ENCODE measurements around the gene DGKQ.
"Not testable (repeated sequence)": the region's sequence is repeated elsewhere in the genome, so short reads cannot be mapped to it uniquely, and the experiment has no call there.

DGKQ gene

GRCh38 chr4:1002131-1002630 is 28.8 kb upstream of the DGKQ start:
- H3K4me1 Mint-ChIP-seq (ENCODE audit: low read depth): peaks cover 4% of the 10 kb centered on the region
- no peaks in the 10 kb centered on the region for H3K9me3 Mint-ChIP-seq
- no peak overlapping the region for H3K27ac Mint-ChIP-seq
- H3K36me3 Mint-ChIP-seq (ENCODE audit: low read depth): no peaks in the 10 kb centered on the region
- no peak overlapping the region for H3K4me3 Mint-ChIP-seq
- peaks cover 42% of the 10 kb centered on the region for H3K27me3 Mint-ChIP-seq

- H3K27me3 Mint-ChIP-seq: peaks cover 41% of the 10 kb centered on the region
- no peak overlapping the region for H3K4me3 Mint-ChIP-seq
- H3K27ac Mint-ChIP-seq: no peak overlapping the region
- H3K4me1 Mint-ChIP-seq (ENCODE audit: low read depth): peaks cover 4% of the 10 kb centered on the region
- H3K9me3 Mint-ChIP-seq: no peaks in the 10 kb centered on the region
- H3K36me3 Mint-ChIP-seq (ENCODE audit: low read depth): no peaks in the 10 kb centered on the region
Measured at GRCh38 chr4:1001561-1002130, 28.3 kb upstream of the DGKQ start.

DNA sequence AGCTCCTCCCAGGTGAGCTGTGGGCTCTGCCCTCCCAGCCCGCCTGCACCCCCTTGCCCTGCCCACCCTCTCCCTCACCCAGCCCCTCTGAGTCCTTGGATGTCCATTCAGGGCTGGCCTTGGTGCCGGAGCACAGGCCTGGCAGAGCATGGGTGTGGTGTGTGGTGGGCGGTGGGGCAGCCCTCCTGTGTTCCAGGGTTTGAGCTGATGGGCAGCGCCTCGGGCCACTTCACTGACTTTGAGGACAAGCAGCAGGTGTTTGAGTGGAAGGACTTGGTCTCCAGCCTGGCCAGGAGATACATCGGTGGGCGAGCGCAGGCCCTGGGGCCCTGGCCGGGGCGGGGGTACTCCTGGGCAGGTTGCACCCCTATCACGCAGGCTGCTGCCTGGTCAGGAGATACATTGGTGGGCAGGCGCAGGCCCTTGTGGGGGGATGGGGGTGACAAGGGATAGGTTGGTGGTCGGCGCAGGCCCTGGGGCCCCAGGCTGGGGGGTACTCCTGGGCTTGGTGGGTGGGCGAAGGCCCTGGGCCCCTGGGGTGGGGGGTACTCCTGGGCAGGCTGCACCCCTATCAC is 27.4 kb upstream of the DGKQ start:
- H3K9me3 Mint-ChIP-seq: no peaks in the 10 kb centered on the region
- H3K27me3 Mint-ChIP-seq: peaks cover 36% of the 10 kb centered on the region
- no peak overlapping the region for H3K27ac Mint-ChIP-seq
- no peak overlapping the region for H3K4me3 Mint-ChIP-seq
- peaks cover 4% of the 10 kb centered on the region for H3K4me1 Mint-ChIP-seq (ENCODE audit: low read depth)
- H3K36me3 Mint-ChIP-seq (ENCODE audit: low read depth): no peaks in the 10 kb centered on the region

DNA sequence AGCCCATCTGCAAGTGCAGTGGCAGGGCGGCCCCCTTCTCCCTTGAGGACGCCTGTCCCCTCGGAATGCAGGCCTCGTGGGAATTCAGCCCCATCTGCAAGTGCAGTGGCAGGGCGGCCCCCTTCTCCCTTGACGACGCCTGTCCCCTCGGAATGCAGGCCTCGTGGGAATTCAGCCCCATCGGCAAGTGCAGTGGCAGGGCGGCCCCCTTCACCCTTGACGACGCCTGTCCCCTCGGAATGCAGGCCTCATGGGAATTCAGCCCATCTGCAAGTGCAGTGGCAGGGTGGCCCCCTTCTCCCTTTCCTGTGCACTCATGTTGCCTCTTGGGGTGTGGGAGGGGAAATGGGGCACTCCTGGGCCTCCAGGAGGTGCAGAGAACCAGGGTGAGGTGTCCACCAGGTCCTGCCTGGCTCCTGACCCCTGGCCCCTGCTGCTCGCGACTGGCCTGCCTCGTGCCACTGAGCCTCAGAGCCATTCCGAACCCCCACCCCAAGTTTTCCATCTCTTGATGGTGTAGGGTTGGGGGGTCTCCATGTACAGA is 26.6 kb upstream of the DGKQ start:
- Mint-ChIP-seq H3K27me3 (peaks cover 33% of the 10 kb centered on the region), H3K4me3 (no peak overlapping the region), H3K36me3 (ENCODE audit: low read depth) (no peaks in the 10 kb centered on the region), H3K4me1 (ENCODE audit: low read depth) (peaks cover 4% of the 10 kb centered on the region), H3K27ac (no peak overlapping the region), H3K9me3 (no peaks in the 10 kb centered on the region)

DNA sequence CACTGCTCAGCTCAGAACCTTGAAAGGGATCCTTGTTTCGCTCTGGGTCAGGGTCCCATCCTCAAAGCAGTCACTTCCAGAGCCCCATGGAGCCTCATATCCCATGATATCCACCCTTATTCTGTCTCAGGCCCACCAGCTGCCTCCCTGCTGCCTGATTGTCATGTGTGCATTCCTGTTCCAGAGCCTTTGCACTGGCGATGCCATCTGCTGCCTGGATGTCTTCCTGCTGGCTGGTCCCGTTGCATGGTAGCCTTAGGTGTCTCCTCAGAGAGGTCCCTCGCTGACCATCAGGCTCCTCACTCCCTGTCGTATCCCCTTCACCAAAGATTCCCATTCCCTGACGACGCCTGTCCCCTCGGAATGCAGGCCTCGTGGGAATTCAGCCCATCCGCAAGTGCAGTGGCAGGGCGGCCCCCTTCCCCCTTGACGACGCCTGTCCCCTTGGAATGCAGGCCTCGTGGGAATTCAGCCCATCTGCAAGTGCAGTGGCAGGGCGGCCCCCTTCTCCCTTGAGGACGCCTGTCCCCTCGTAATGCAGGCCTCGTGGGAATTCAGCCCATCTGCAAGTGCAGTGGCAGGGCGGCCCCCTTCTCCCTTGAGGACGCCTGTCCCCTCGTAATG is 26.0 kb upstream of the DGKQ start:
- H3K4me1 Mint-ChIP-seq (ENCODE audit: low read depth); H3K27ac Mint-ChIP-seq; H3K4me3 Mint-ChIP-seq; H3K36me3 Mint-ChIP-seq (ENCODE audit: low read depth); H3K9me3 Mint-ChIP-seq: not testable (repeated sequence)
- peaks cover 28% of the 10 kb centered on the region for H3K27me3 Mint-ChIP-seq

DNA sequence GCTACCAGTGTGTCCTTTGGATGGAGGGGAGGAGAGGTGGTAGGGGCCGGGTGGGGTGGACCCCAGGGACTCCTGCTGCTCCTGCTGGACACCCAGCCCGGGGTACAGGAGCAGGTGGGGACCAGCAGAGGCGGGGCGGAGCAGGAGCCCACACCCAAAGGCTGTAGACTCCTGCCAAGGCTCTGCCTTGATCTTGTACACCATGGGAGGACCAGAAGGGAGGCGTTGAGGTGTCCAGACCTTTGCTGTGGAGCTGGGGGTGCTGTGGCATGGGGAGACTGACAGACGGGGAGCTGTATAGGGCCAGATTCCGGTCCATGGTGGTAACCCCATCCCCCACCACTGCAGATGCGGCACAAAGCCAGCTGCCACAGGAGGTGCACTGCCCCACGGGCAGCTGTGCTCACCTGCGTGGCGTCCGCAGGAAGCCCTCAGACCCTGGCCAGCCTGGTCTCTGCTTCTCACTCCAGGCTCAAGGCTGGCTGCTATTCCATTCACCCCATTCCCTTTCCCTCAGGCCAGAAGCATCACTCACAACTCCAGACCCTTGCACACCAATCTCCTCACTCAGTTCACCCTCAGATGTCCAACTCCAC is 24.8 kb upstream of the DGKQ start:
- peaks cover 24% of the 10 kb centered on the region for H3K27me3 Mint-ChIP-seq
- H3K4me3 Mint-ChIP-seq: no peak overlapping the region
- no peaks in the 10 kb centered on the region for H3K36me3 Mint-ChIP-seq (ENCODE audit: low read depth)
- H3K27ac Mint-ChIP-seq: no peak overlapping the region
- H3K4me1 Mint-ChIP-seq (ENCODE audit: low read depth): peaks cover 4% of the 10 kb centered on the region
- H3K9me3 Mint-ChIP-seq: no peaks in the 10 kb centered on the region

- Mint-ChIP-seq H3K36me3 (ENCODE audit: low read depth) (no peaks in the 10 kb centered on the region), H3K9me3 (no peaks in the 10 kb centered on the region), H3K27ac (no peak overlapping the region), H3K4me1 (ENCODE audit: low read depth) (peaks cover 4% of the 10 kb centered on the region), H3K27me3 (peaks cover 24% of the 10 kb centered on the region), H3K4me3 (no peak overlapping the region)
Measured at GRCh38 chr4:997375-998071, 24.2 kb upstream of the DGKQ start.

DNA sequence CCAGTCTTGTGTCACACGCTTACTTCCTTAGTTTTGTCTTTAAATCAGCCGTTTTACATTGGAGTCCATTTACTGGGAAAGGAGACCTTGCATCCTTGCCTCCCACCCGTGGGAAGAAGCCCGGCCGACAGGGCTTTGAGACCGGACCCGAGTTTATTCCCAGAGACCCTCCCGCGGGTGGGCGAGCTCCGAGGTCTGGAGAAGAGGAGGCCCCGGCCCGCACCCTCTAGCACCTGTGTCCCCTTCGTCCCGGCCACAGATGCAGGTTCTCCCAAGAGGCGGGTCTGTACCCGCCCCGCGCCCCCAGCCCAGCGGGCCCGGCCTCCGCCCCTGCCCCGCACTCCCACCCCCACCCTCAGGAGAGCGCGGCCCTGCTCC is 23.6 kb upstream of the DGKQ start:
- H3K36me3 Mint-ChIP-seq (ENCODE audit: low read depth): no peaks in the 10 kb centered on the region
- H3K27ac Mint-ChIP-seq: no peak overlapping the region
- no peak overlapping the region for H3K4me3 Mint-ChIP-seq
- peaks cover 4% of the 10 kb centered on the region for H3K4me1 Mint-ChIP-seq (ENCODE audit: low read depth)
- H3K9me3 Mint-ChIP-seq: no peaks in the 10 kb centered on the region
- peaks cover 21% of the 10 kb centered on the region for H3K27me3 Mint-ChIP-seq

DNA sequence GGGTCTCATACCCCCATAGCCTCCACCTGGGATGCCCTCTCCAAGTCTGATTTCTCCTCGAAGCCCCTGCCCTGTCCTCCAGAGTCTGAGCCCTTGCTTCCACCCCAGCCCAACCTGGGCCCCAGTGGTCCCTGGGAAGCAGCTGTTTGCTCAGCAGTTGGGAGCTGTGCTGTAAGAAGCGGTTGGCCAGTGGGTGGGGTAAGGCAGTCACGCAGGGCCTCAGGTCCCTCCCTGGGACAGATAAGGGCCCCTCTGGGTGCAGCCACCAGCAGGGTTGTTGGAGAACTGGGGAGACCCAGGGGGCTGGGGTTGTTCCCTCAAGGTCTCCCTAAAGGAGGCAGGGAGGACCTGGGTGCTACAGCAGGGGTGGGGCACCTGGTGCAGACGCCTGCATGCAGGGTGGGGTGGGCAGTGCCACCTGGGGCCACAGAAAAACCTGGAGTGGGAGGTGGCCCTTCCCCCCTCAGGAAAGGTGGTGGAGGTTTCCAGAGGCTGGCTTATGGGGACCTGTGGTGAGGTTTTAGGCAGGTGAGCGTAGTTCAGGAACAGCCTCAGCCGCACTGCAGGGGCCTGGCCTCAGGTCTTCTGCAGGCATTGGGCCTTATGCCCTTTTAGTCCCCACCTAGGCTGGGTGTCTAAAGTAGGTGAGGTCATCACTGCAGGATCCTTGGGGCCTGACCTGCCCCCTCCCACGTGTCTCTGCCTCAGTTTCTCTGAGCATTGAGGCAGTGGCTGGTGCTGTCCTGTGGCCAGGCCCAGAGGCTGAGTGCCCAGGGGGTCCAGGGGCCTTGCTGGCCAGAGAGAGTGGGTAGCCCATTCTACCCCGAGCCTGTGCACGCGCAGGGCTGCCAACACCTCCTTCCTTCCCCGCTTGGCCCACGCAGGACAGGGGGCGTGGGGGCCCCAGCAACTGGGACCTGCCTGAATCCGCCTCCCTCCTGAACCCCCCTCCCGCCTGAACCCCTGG is 22.9 kb upstream of the DGKQ start:
- no peaks in the 10 kb centered on the region for H3K36me3 Mint-ChIP-seq (ENCODE audit: low read depth)
- no peak overlapping the region for H3K4me3 Mint-ChIP-seq
- no peak overlapping the region for H3K27ac Mint-ChIP-seq
- H3K4me1 Mint-ChIP-seq (ENCODE audit: low read depth): peaks cover 4% of the 10 kb centered on the region
- H3K9me3 Mint-ChIP-seq: no peaks in the 10 kb centered on the region
- H3K27me3 Mint-ChIP-seq: peaks cover 15% of the 10 kb centered on the region

DNA sequence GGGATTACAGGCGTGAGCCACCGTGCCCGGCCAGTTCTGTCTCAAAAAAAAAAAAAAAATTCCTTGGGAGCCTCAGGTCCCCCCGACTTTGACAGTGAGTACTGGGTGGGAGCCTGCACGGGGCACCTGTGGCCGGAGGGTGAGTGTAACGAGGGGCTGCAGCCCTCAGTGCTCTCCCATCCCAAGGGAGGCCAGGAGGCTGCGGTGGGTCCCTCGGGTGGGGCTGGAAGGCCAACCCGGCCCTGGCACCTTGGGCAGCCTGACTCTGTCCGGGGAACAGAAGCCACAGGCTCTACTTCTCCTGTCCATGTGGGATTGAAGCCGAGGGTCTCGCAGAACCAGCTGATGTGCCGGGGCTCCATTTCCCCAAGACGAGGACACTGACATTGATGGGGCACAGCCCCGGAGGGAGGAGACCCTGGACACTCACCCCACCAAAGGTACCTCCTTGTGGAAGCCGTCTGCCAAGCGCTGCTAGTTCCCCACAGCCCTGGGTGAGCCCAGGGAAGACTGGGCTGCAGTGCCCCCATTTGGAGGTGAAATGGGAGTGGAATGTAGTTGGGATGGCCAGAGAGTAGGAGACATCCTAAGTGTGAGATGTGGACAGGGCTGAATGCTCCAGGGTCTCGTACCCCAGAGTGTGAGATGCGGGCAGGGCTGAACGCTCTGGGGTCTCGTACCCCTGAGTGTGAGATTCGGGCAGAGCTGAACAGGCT is 22.1 kb upstream of the DGKQ start:
- Mint-ChIP-seq H3K36me3 (ENCODE audit: low read depth) (no peaks in the 10 kb centered on the region), H3K9me3 (no peaks in the 10 kb centered on the region), H3K27me3 (peaks cover 13% of the 10 kb centered on the region), H3K4me3 (no peak overlapping the region), H3K27ac (no peak overlapping the region), H3K4me1 (ENCODE audit: low read depth) (peaks cover 4% of the 10 kb centered on the region)

- H3K27ac Mint-ChIP-seq: no peak within 1 kb of the TSS
- peaks cover 2% of the 10 kb centered on the region for H3K4me1 Mint-ChIP-seq (ENCODE audit: low read depth)
- H3K27me3 Mint-ChIP-seq: peaks cover 6% of the 10 kb centered on the region
- no peak within 1 kb of the TSS for H3K4me3 Mint-ChIP-seq
- no peaks in the 10 kb centered on the region for H3K36me3 Mint-ChIP-seq (ENCODE audit: low read depth)
- H3K9me3 Mint-ChIP-seq: no peaks in the 10 kb centered on the region
Measured at GRCh38 chr4:993111-994029, 20.0 kb upstream of the DGKQ start, which contains the start of gene SLC26A1. TSS of gene SLC26A1 (minus strand) at chr4:993404. CDS start at chr4:991703, 1,701 bp downstream.

DNA sequence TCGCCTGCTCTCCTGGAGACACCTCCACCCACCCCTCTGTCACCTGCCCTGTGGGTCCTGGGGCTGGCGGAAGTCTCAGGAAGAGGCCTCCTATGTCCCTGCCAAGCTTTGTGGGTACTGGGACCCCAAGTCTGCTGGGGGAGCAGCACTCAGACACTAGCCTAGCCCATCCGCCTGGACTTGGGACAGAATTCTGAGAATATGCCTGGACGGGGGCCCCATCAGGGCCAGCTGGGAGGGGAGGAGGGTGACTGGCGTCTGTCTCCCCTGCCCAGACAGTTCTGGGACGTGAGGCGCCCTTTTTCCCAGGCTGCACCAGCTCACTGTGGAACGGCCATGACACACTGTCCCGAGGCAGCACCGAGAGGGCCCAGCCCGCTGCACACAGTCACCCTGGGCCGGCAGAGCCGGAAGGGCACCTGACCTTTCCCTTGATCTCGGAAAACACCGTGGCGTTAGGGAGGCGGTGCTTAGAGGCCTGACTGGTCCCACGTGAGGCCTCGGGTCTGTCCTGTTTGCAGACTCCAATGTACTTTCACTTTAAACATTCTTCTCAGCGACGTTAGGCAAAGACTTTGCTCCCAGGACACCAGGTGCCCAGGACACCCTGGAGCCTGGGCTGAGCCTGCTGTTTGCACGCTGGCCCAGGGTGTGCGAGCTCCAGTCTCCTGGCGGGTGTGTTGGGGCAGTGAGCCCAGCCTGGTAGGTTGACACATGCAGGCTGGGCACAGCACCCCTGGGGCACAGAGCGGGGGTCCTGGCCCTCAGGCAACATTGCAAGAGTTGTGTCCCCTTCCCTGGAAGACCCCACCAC is 19.1 kb upstream of the DGKQ start:
- Mint-ChIP-seq H3K4me1 (ENCODE audit: low read depth) (no peaks in the 10 kb centered on the region), H3K4me3 (no peak overlapping the region), H3K27ac (no peak overlapping the region)

More for the DNA sequence above, 19.1 kb upstream of the DGKQ start:
- H3K9me3 Mint-ChIP-seq: no peaks in the 10 kb centered on the region
- peaks cover 4% of the 10 kb centered on the region for H3K27me3 Mint-ChIP-seq
- H3K36me3 Mint-ChIP-seq (ENCODE audit: low read depth): no peaks in the 10 kb centered on the region

Data from stimulated activated naive CD8-positive, alpha-beta T cell treated with anti-CD3 and anti-CD28 coated beads, Interleukin-15, Interleukin-2, amounts not matched to agents 100 ng/mL and 50 ng/mL, for 24 hours (primary cell).